Parathyroid adenoma (tissue), 2 donors: ENCODE results near the gene SH3RF2.

Source experiments
- H2AFZ ChIP-seq: fragments of 300-600 bp; sonication (generic); one replicate; pipeline ENCODE4 v1.7.0; 2017; ENCODE audit warnings: antibody characterized with exemption, mild to moderate bottlenecking
- H3K27ac ChIP-seq: fragments of 300-600 bp; sonication (generic); one replicate; pipeline ENCODE4 v1.7.0; 2017
- H3K27me3 ChIP-seq: fragments of 300-600 bp; sonication (generic); one replicate; pipeline ENCODE4 v1.7.0; 2017; ENCODE audit warnings: low read length; ENCODE audit not compliant: control insufficient read depth, insufficient read depth
- H3K36me3 ChIP-seq: fragments of 300-600 bp; sonication (generic); one replicate; pipeline ENCODE4 v1.7.0; 2017; ENCODE audit warnings: low read length; ENCODE audit not compliant: control insufficient read depth, insufficient read depth
- H3K4me1 ChIP-seq: fragments of 300-600 bp; sonication (generic); one replicate; pipeline ENCODE4 v1.7.0; 2017; ENCODE audit warnings: control low read depth
- H3K4me2 ChIP-seq: fragments of 300-600 bp; sonication (generic); one replicate; pipeline ENCODE4 v1.7.0; 2017; ENCODE audit warnings: low read length
- H3K4me3 ChIP-seq: fragments of 300-600 bp; sonication (generic); one replicate; pipeline ENCODE4 v1.7.0; 2017; ENCODE audit warnings: low read depth, low read length
- H3K79me2 ChIP-seq: fragments of 300-600 bp; sonication (generic); one replicate; pipeline ENCODE4 v1.7.0; 2017; ENCODE audit warnings: control low read depth
- H3K9ac ChIP-seq: fragments of 300-600 bp; sonication (generic); one replicate; pipeline ENCODE4 v1.7.0; 2017; ENCODE audit warnings: mild to moderate bottlenecking
- H3K9me3 ChIP-seq: fragments of 300-600 bp; sonication (generic); one replicate; pipeline ENCODE4 v1.7.0; 2017; ENCODE audit warnings: low read length; ENCODE audit not compliant: control insufficient read depth
- TF ChIP-seq, protein P1 (sequence below): fragments of 300-600 bp; sonication (generic); IDR thresholded peaks from one replicate; pipeline ENCODE4 v1.7.0; 2017; ENCODE audit warnings: antibody characterized with exemption, mild to moderate bottlenecking
- donor health status: primary hyperparathyroidism.

Gene SH3RF2

DNA sequence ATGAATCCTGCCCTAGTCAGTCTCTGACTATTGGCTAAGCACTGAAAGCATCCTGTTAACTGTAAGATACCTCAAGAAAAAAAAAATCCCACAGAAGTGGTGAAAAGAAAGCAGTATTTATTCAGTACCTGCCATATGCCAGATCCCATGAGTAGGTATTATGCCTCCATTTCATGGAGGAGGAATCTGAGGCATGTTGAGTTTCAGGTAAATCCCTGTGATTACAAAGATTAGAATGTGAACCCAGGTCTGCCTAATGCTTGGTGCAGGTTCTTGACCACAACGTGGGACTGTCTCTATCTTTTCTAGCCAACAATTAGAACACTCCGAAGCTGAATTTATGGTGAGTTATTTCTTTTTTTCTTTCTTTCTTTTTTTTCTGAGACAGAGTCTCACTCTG, 30.9 kb downstream of the SH3RF2 start:
- no peaks in the 10 kb centered on the region for H3K27me3 ChIP-seq
- H3K9ac ChIP-seq = no peak overlapping the region
- no peak overlapping the region for H3K4me3 ChIP-seq
- H3K4me2 ChIP-seq = no peak overlapping the region
- no peaks in the 10 kb centered on the region for H3K4me1 ChIP-seq
- H3K27ac ChIP-seq = no peak overlapping the region
- H3K79me2 ChIP-seq = no peaks in the 10 kb centered on the region
- H3K9me3 ChIP-seq = no peaks in the 10 kb centered on the region
- TF ChIP-seq, protein P1, sequence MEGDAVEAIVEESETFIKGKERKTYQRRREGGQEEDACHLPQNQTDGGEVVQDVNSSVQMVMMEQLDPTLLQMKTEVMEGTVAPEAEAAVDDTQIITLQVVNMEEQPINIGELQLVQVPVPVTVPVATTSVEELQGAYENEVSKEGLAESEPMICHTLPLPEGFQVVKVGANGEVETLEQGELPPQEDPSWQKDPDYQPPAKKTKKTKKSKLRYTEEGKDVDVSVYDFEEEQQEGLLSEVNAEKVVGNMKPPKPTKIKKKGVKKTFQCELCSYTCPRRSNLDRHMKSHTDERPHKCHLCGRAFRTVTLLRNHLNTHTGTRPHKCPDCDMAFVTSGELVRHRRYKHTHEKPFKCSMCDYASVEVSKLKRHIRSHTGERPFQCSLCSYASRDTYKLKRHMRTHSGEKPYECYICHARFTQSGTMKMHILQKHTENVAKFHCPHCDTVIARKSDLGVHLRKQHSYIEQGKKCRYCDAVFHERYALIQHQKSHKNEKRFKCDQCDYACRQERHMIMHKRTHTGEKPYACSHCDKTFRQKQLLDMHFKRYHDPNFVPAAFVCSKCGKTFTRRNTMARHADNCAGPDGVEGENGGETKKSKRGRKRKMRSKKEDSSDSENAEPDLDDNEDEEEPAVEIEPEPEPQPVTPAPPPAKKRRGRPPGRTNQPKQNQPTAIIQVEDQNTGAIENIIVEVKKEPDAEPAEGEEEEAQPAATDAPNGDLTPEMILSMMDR = no peak
- H2AFZ ChIP-seq = no peak overlapping the region
- no peaks in the 10 kb centered on the region for H3K36me3 ChIP-seq

DNA sequence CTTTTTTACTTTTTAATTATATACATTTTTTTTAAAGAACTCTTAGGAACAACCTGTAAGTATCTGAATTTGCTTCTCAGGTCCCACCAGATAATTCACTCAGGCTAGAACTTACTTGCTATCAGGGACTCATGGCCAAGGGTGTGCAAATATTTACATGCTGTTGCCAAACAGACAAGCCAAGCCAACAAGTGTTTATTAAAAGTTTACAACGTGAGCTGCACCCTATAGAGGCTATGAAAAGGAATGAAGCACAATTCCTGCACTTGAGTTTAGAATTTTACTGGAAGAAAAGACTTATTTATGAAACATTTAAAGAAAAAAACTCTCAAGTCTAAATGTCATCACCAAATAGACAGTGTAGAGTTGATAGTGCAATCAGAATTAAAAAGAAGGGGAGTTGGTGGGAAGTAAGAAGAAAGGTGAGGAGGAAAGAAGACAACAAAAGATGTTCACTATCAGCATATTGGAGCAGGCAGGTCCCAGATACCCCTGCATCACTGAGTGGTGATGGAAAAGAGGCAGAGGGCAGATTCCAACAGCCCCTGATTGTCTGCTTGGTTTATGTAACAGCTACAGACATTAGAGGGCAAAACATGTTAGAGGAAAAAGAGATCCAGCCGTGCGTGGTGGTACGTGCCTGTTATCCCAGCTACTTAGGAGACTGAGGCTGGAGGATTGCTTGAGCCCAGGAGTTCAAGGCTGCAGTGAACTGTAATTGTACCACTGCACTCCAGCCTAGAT, 32.8 kb downstream of the SH3RF2 start:
- Histone ChIP-seq H3K27ac (no peak overlapping the region), H3K27me3 (no peaks in the 10 kb centered on the region), H3K4me2 (no peak overlapping the region), H3K79me2 (no peaks in the 10 kb centered on the region), H3K9ac (no peak overlapping the region), H3K9me3 (no peaks in the 10 kb centered on the region), H3K4me3 (no peak overlapping the region), H3K36me3 (no peaks in the 10 kb centered on the region), H2AFZ (no peak overlapping the region), H3K4me1 (no peaks in the 10 kb centered on the region)
- TF ChIP-seq, protein P1 = no peak

DNA sequence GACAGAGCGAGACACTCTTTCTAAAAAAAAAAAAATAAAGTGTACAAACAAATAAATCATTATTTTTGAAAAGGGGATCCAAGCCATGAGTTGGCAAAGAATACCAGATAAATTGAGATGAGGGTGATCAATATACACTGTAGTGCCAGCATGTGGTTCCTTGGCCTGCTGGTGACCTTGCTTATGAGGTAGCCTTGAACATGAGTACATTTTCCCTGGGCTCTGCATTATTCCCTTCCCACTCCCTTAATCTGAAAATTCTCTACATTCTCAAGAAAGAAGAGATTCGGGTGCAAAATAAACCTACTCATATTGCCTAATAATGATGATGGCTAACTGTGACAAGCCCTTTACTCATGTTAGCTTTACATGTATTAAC, 33.3 kb downstream of the SH3RF2 start:
- no peaks in the 10 kb centered on the region for H3K36me3 ChIP-seq
- H3K9ac ChIP-seq = no peak overlapping the region
- H3K79me2 ChIP-seq = no peaks in the 10 kb centered on the region
- H3K9me3 ChIP-seq = no peaks in the 10 kb centered on the region
- H2AFZ ChIP-seq = no peak overlapping the region
- no peak overlapping the region for H3K4me3 ChIP-seq
- H3K4me1 ChIP-seq = no peaks in the 10 kb centered on the region
- no peak overlapping the region for H3K27ac ChIP-seq
- TF ChIP-seq, protein P1 = no peak
- H3K4me2 ChIP-seq = no peak overlapping the region
- no peaks in the 10 kb centered on the region for H3K27me3 ChIP-seq

DNA sequence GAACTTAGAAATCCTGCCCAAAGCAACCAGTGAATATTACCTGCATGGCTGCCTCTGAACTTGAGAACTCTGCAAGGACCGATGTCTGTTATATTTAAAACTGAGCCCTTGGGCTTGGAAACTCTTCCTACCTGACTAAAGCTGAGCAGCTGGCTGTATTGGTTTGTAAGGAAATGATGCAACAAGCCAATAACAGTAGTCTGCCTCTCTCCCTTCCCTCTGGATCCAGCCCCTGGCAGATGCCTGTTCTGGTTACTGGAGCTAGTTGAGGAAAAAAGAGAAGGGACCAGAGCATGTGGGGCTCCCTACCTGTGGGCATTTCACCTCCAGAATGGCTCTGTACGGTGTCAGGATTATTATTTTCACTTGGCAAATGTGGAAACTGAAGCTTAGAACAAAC, 34.7 kb downstream of the SH3RF2 start:
- Histone ChIP-seq H3K4me1 (no peaks in the 10 kb centered on the region), H3K79me2 (no peaks in the 10 kb centered on the region), H2AFZ (no peak overlapping the region), H3K36me3 (no peaks in the 10 kb centered on the region), H3K27ac (no peak overlapping the region), H3K9ac (no peak overlapping the region), H3K4me2 (no peak overlapping the region), H3K9me3 (no peaks in the 10 kb centered on the region), H3K27me3 (no peaks in the 10 kb centered on the region), H3K4me3 (no peak overlapping the region)
- TF ChIP-seq, protein P1 = no peak

DNA sequence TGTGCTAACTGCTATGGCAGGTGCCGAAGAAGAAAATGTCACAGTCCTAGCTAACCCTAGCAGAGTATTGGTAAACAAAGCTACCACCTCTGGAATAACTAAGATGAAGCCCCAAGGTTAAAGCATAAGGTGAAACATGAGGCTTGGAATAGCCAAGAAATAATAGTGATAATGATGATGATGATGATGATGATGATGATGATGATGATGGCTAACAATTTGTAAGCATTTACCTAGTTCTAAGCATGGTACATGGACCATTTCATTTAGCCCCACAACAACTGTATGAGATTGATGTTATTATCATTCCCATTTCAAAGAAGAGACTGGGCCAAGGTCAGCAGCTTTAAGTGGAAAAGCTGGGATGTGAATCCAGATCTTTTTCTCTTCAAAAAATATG, 35.3 kb downstream of the SH3RF2 start:
- H3K4me2 ChIP-seq = no peak overlapping the region
- no peak overlapping the region for H3K9ac ChIP-seq
- no peaks in the 10 kb centered on the region for H3K27me3 ChIP-seq
- TF ChIP-seq, protein P1 = no peak
- no peak overlapping the region for H3K27ac ChIP-seq
- no peaks in the 10 kb centered on the region for H3K36me3 ChIP-seq
- H3K9me3 ChIP-seq = no peaks in the 10 kb centered on the region
- H2AFZ ChIP-seq = no peak overlapping the region
- H3K4me3 ChIP-seq = no peak overlapping the region
- H3K79me2 ChIP-seq = no peaks in the 10 kb centered on the region
- no peaks in the 10 kb centered on the region for H3K4me1 ChIP-seq
